Measurements from ENCODE around the gene MED31.

The MED31 gene

GRCh38 chr17:6677946-6678345, 26.5 kb upstream of the MED31 start:
- no peak overlapping the region for H3K4me3 ChIP-seq (ENCODE audit: low read depth, low read length)
- no peak for DNase-seq (ENCODE audit: low read depth)
- TF ChIP-seq CTCF (IDR thresholded peaks at IDR 0.05; ENCODE audit: low read depth, low read length, missing control alignments) = no peak

- no peak overlapping the region for H3K4me3 ChIP-seq (ENCODE audit: low read depth, low read length)
- DNase-seq (ENCODE audit: low read depth) = no peak
- TF ChIP-seq CTCF (IDR thresholded peaks at IDR 0.05; ENCODE audit: low read depth, low read length, missing control alignments) = no peak
These were observed 25.9 kb upstream of the MED31 start for GRCh38 chr17:6677158-6677831.

GRCh38 chr17:6676802-6677157, 25.4 kb upstream of the MED31 start:
- no peak for DNase-seq (ENCODE audit: low read depth)
- TF ChIP-seq CTCF (IDR thresholded peaks at IDR 0.05; ENCODE audit: low read depth, low read length, missing control alignments) = no peak
- H3K4me3 ChIP-seq (ENCODE audit: low read depth, low read length) = no peak overlapping the region

- DNase-seq (ENCODE audit: low read depth) = no peak
- TF ChIP-seq CTCF (IDR thresholded peaks at IDR 0.05; ENCODE audit: low read depth, low read length, missing control alignments) = no peak
- H3K4me3 ChIP-seq (ENCODE audit: low read depth, low read length) = no peak overlapping the region
These were observed 23.9 kb upstream of the MED31 start for GRCh38 chr17:6675201-6675825.

- H3K4me3 ChIP-seq (ENCODE audit: low read depth, low read length) = no peak overlapping the region
- TF ChIP-seq CTCF (IDR thresholded peaks at IDR 0.05; ENCODE audit: low read depth, low read length, missing control alignments) = no peak
- DNase-seq (ENCODE audit: low read depth) = no peak
These were observed 23.2 kb upstream of the MED31 start for GRCh38 chr17:6674586-6674985.

GRCh38 chr17:6671431-6671830, 20.0 kb upstream of the MED31 start:
- no peak for DNase-seq (ENCODE audit: low read depth)
- H3K4me3 ChIP-seq (ENCODE audit: low read depth, low read length) = no peak overlapping the region
- TF ChIP-seq CTCF (IDR thresholded peaks at IDR 0.05; ENCODE audit: low read depth, low read length, missing control alignments) = no peak

- no peak for TF ChIP-seq CTCF (IDR thresholded peaks at IDR 0.05; ENCODE audit: low read depth, low read length, missing control alignments)
- no peak overlapping the region for H3K4me3 ChIP-seq (ENCODE audit: low read depth, low read length)
- no peak for DNase-seq (ENCODE audit: low read depth)
These were observed 19.6 kb upstream of the MED31 start for GRCh38 chr17:6670999-6671398.
